Endometrial microvascular endothelial cells (primary cell): Measurements from ENCODE around the gene RRP1B. TPM values are rescaled to one million over a fixed set of nuclear protein-coding genes. Genes with fewer than 3 reads are reported as not detected.
"Not testable (repeated sequence)": the region's sequence is repeated elsewhere in the genome, so short reads cannot be mapped to it uniquely, and the experiment has no call there.

Experiments
- in situ Hi-C: cut with HindIII; loops from 2 replicates; pipeline ENCODE4 v1.10.0; 2017; ENCODE audit warnings: low sequenced_read_pairs, low pct_unique_long_range_greater_than_20kb; ENCODE audit errors: inconsistent ontology term
- total RNA-seq: library from RNA; depleted of rRNA; stranded (reverse); fragments of >200 nt; gene quantifications from one replicate; pipeline ENCODE4 v1.2.3, GENCODE V29; 2015; ENCODE audit errors: inconsistent ontology term

RRP1B gene
- total RNA-seq, 1 donor from 2014 or later, result 43.7 TPM

DNA sequence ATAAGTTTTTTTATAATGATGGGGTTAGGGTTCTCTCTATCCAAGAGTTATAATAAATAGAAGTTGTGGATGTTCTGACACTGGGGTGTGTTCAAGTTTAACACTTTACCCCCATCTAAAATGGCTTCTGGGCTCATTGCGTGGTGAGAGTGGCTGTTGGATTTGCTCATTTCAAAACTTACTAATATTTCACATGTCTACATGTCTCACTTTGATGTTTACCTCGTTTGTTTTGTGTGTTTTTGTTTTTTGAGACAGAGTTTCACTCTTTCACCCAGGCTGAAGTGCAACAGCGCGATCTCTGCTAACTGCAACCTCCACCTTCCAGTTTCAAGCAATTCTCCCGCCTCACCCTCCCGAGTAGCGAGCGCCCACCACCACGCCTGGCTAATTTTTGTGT, 3.7 kb downstream of the RRP1B start:
- in situ Hi-C loops, result no loop called here

DNA sequence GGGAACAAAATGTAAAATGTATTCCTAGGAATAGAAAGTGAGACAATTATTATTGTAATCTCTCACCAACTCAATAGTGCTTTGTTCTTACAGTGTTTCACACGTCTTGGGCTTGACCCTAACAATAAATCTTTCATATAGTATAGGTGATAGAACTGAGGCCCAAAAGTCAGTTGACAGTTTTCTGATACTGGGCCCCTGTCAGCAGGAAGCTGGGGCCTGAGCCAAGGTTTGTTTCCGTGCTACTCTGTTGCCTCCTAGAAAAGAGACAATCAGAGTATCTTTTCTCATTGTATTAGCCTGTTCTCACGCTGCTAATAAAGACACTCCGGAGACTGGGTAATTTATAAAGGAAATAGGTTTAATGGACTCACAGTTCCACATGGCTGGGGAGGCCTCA, 5.0 kb downstream of the RRP1B start:
- in situ Hi-C loops, result no loop called here

GRCh38 chr21:43665879-43666278, 6.5 kb downstream of the RRP1B start:
- in situ Hi-C loops, result no loop called here

DNA sequence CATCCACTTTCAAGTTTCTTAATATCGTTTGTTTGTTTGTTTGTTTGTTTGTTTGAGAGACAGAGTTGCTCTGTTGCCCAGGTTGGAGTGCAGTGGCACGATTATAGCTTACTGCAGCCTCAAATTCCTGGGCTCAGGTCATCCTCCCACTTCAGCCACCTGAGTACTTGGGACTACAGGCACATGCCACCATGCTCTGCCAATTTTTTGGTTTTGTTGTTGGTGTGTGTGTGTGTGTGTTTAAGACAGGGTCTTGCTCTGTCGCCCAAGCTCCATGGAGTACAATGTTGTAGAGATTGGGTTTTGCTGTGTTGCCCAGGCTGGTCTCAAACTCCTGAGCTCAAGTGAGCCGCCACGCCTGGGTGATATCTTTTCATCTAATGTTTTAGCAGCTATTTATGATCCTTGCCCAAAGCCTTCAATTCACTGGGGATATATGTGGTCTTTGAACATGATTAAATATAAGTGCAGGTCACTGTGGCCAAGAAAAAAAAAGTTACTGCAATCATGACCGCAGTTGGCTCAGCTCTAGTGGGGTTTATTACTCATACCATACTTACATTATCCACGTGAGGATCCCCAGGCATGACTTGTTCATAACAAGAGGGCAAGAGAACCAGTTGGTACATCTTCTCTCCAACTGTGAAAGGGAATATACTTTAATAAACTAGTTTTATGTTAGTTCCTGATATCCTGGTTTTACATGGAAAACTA, 8.0 kb downstream of the RRP1B start:
- in situ Hi-C loops, result no loop called here

- in situ Hi-C loops, result no loop called here
Observed at GRCh38 chr21:43669828-43670605, 10.7 kb downstream of the RRP1B start.

- in situ Hi-C loops, result no loop called here
Observed at GRCh38 chr21:43675871-43676270, 16.5 kb downstream of the RRP1B start.

GRCh38 chr21:43676391-43676790, 17.0 kb downstream of the RRP1B start:
- in situ Hi-C loops, result no loop called here

DNA sequence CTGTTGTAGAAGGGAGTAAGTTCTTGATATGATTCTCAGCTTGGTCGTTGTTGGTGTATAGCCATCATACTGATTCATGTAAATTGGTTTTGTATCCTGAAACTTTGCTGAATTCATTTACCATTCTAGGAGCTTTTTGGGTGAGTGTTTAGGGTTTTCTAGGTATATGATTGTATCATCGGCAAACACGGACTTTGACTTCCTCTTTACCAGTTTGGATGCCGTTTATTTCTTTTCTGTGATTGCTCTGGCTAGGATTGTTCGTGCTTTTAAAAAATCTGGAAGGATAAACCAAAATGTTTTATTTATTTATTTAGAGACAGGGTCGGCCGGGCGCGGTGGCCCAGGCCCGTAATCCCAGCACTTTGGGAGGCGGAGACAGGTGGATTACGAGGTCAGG, 20.6 kb downstream of the RRP1B start:
- in situ Hi-C loops, result no loop called here

GRCh38 chr21:43680421-43680820, 21.1 kb downstream of the RRP1B start:
- in situ Hi-C loops, result not testable (repeated sequence)

DNA sequence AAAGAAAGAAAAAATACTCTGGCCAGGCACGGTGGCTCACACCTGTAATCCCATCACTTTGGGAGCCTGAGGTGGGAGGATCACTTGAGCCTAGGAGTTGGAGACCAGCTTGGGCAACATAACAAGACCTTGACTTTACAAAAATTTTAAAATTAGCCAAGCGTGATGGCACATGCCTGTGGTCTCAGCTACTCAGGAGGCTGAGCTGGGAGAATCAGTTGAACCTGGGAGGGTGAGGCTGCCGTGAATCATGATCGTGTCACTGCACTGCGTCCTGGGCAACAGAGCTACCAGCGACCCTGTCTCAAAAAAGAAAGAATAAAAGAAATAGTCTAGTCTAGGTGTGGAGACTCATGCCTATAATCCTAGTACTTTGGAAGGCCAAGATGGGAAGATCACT, 22.3 kb downstream of the RRP1B start:
- in situ Hi-C loops, result no loop called here

GRCh38 chr21:43684424-43684823, 25.1 kb downstream of the RRP1B start:
- in situ Hi-C loops, result no loop called here

- in situ Hi-C loops, result no loop called here
Observed at GRCh38 chr21:43686811-43687565, 27.6 kb downstream of the RRP1B start.

- in situ Hi-C loops, result no loop called here
Observed at GRCh38 chr21:43687566-43688399, 28.4 kb downstream of the RRP1B start.

- in situ Hi-C loops, result no loop called here
Observed at GRCh38 chr21:43688906-43689305, 29.5 kb downstream of the RRP1B start.

- in situ Hi-C loops, result no loop called here
Observed at GRCh38 chr21:43689556-43690337, 30.4 kb downstream of the RRP1B start.

- in situ Hi-C loops, result no loop called here
Observed at GRCh38 chr21:43690346-43690745, 31.0 kb downstream of the RRP1B start.

- in situ Hi-C loops, result no loop called here
Observed at GRCh38 chr21:43691086-43691795, 31.9 kb downstream of the RRP1B start.

DNA sequence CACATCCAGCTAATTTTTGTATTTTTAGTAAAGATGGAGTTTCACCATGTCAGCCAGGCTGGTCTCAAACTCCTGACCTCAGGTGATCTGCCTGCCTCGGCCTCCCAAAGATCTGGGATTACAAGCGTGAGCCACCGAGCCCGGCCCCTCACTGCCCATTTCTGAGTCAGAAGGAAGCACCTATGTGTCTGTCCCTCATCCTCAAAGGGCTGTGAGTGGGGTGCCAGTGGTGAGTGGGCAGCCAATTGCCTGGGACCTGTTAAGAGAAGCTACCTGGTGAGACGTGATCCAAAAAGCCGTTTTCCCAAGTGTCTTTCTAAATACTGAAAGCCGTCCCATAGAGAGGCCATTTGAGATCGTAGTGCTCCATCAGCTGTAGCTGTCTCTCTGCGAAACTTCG, 32.4 kb downstream of the RRP1B start:
- in situ Hi-C loops, result no loop called here
